ENCODE measurements around the gene TSPOAP1.

The TSPOAP1 gene

GRCh38 chr17:58368860-58369213 is 40.2 kb upstream of the TSPOAP1 start:
- H3K9me3 ChIP-seq (ENCODE audit: insufficient read depth, low read length), result no peaks in the 10 kb centered on the region
- no peak for TF ChIP-seq CTCF (IDR thresholded peaks at IDR 0.05; ENCODE audit: insufficient read depth, low read length, poor library complexity, severe bottlenecking)
- no peak for TF ChIP-seq EZH2phosphoT487 (conservative IDR thresholded peaks at IDR 0.05; ENCODE audit: low read length)

DNA sequence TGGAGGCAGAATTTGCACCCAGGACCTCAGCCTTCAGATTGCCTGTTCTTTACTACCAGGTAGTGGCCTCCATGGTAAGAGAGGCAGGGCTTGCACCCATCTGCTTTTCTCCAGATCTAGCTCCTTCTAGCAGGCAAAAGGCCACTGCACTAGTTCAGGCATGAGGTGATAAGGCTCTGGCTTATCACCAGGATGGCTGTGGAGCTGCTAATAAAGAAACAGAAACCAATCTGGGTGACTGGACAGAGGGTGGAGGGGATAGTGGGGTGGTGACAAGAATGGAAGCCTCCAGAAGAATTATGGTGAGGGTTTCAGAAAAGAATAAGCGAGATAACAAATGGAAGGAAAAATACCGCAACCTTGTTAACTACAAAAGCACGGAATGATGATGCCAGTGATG is 38.9 kb upstream of the TSPOAP1 start:
- no peaks in the 10 kb centered on the region for H3K79me2 ChIP-seq (ENCODE audit: insufficient read depth, low read length)
- no peak overlapping the region for H2AFZ ChIP-seq (ENCODE audit: low read depth, low read length, severe bottlenecking)
- no peak overlapping the region for H3K4me3 ChIP-seq (ENCODE audit: insufficient read depth, low read length, poor library complexity, severe bottlenecking)
- H3K9me3 ChIP-seq (ENCODE audit: insufficient read depth, low read length), result no peaks in the 10 kb centered on the region
- peak overlapping the region; percentile 6 for H3K4me2 ChIP-seq (ENCODE audit: low read depth, low read length, poor library complexity, severe bottlenecking)
- H3F3A ChIP-seq (ENCODE audit: insufficient read depth), result no peaks in the 10 kb centered on the region
- no peaks in the 10 kb centered on the region for H3K27me3 ChIP-seq (ENCODE audit: low read length)
- peak overlapping the region; percentile 35; the same call in 1 of the 2 replicates for H3K27ac ChIP-seq (ENCODE audit: low read depth, low read length)
- TF ChIP-seq EZH2phosphoT487 (conservative IDR thresholded peaks at IDR 0.05; ENCODE audit: low read length) (no peak), CTCF (IDR thresholded peaks at IDR 0.05; ENCODE audit: insufficient read depth, low read length, poor library complexity, severe bottlenecking) (no peak)
- no peak overlapping the region for H3K9ac ChIP-seq (ENCODE audit: low read length)
- H4K20me1 ChIP-seq (ENCODE audit: low read depth, low read length), result no peaks in the 10 kb centered on the region
- no peaks in the 10 kb centered on the region for H3K9me2 ChIP-seq (replicated peaks; ENCODE audit: insufficient read depth, low read length)
- H3K36me3 ChIP-seq (ENCODE audit: low read length), result no peaks in the 10 kb centered on the region

More at GRCh38 chr17:58368860-58369213, 40.2 kb upstream of the TSPOAP1 start:
- H3K27me3 ChIP-seq (ENCODE audit: low read length), result no peaks in the 10 kb centered on the region
- H3K27ac ChIP-seq (ENCODE audit: low read depth, low read length), result peak overlapping the region; percentile 31; the same call in 1 of the 2 replicates
- no peaks in the 10 kb centered on the region for H3K79me2 ChIP-seq (ENCODE audit: insufficient read depth, low read length)
- H3F3A ChIP-seq (ENCODE audit: insufficient read depth), result no peaks in the 10 kb centered on the region
- no peak overlapping the region for H3K9ac ChIP-seq (ENCODE audit: low read length)
- no peaks in the 10 kb centered on the region for H3K9me2 ChIP-seq (replicated peaks; ENCODE audit: insufficient read depth, low read length)
- no peaks in the 10 kb centered on the region for H4K20me1 ChIP-seq (ENCODE audit: low read depth, low read length)
- no peak overlapping the region for H2AFZ ChIP-seq (ENCODE audit: low read depth, low read length, severe bottlenecking)
- H3K4me2 ChIP-seq (ENCODE audit: low read depth, low read length, poor library complexity, severe bottlenecking), result no peak overlapping the region
- H3K4me3 ChIP-seq (ENCODE audit: insufficient read depth, low read length, poor library complexity, severe bottlenecking), result no peak overlapping the region
- H3K36me3 ChIP-seq (ENCODE audit: low read length), result no peaks in the 10 kb centered on the region

- H4K20me1 ChIP-seq (ENCODE audit: low read depth, low read length), result no peaks in the 10 kb centered on the region
- no peaks in the 10 kb centered on the region for H3K79me2 ChIP-seq (ENCODE audit: insufficient read depth, low read length)
- no peak for TF ChIP-seq EZH2phosphoT487 (conservative IDR thresholded peaks at IDR 0.05; ENCODE audit: low read length)
- no peak for TF ChIP-seq CTCF (IDR thresholded peaks at IDR 0.05; ENCODE audit: insufficient read depth, low read length, poor library complexity, severe bottlenecking)
- no peak overlapping the region for H3K4me2 ChIP-seq (ENCODE audit: low read depth, low read length, poor library complexity, severe bottlenecking)
- H3F3A ChIP-seq (ENCODE audit: insufficient read depth), result no peaks in the 10 kb centered on the region
- no peaks in the 10 kb centered on the region for H3K36me3 ChIP-seq (ENCODE audit: low read length)
- no peaks in the 10 kb centered on the region for H3K9me3 ChIP-seq (ENCODE audit: insufficient read depth, low read length)
- peak overlapping the region; percentile 16; the same call in 1 of the 2 replicates for H3K27ac ChIP-seq (ENCODE audit: low read depth, low read length)
- no peak overlapping the region for H3K9ac ChIP-seq (ENCODE audit: low read length)
- no peak overlapping the region for H3K4me3 ChIP-seq (ENCODE audit: insufficient read depth, low read length, poor library complexity, severe bottlenecking)
- H3K9me2 ChIP-seq (replicated peaks; ENCODE audit: insufficient read depth, low read length), result no peaks in the 10 kb centered on the region
- H2AFZ ChIP-seq (ENCODE audit: low read depth, low read length, severe bottlenecking), result no peak overlapping the region
- no peaks in the 10 kb centered on the region for H3K27me3 ChIP-seq (ENCODE audit: low read length)
Measured at GRCh38 chr17:58365980-58366595, 37.5 kb upstream of the TSPOAP1 start.
